Cardiac septum (tissue), 1 donor: Measurements from ENCODE around the gene LMBR1. TPM values are rescaled to one million over a fixed set of nuclear protein-coding genes. Genes with fewer than 3 reads are reported as not detected.
"Not testable (repeated sequence)": the region's sequence is repeated elsewhere in the genome, so short reads cannot be mapped to it uniquely, and the experiment has no call there.

Experiments used
- DNase-seq: peaks from one replicate; pipeline ENCODE4 v3.0.0-alpha.2; 2020; ENCODE audit warnings: low spot score
- intact Hi-C: fragments of 100-400 bp; cut with DNase I; formaldehyde crosslinking; loops from one replicate; pipeline ENCODE4 v1.14.0; 2022
- total RNA-seq: library from RNA; stranded (reverse); fragmentation: NEBNext Ultra II Directional; extraction: Animal tissue kit (Norgen Biotek cat#: 25700); gene quantifications from one replicate; pipeline ENCODE4 v1.2.1, GENCODE V29; 2021
- donor health status: DM: no; HTN: no; CAD: no.

The LMBR1 gene
- total RNA-seq, 1 donor from 2014 or later: 40.3 TPM

DNA sequence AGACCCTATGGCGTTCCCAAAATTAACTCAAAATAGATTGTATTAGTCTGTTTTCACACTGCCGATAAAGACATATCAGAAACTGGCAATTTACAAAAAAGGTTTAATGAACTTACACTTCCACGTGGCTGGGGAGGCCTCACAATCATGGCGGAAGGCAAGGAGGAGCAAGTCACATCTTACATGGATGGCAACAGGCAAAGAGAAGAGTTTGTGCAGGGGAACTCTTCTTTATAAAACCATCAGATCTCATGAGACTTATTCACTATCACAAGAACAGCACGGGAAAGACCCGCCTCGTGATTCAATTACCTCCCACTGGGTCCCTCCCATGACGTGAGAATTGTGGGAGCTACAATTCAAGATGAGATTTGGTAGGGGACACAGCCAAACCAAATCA is 32.9 kb downstream of the LMBR1 start:
- DNase-seq, intact Hi-C loops: not testable (repeated sequence)

DNA sequence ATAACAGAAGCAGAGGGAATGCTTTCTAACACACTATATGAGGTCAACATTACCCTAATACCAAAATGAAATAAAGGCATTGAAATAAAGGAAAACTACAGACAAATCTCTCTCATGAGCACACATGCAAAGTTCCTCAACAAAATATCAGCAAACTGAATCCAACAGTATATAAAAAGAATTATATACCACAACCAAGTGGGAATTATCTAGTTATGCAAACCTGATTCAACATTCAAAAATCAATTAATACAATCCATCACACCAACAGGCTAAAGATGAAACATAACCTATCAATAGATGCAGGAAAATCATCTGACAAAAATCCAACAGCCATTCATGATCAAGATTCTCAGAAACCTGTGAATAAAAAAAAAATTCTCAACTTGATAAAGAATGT is 34.5 kb downstream of the LMBR1 start:
- intact Hi-C loops: no loop called here
- DNase-seq: no peak

DNA sequence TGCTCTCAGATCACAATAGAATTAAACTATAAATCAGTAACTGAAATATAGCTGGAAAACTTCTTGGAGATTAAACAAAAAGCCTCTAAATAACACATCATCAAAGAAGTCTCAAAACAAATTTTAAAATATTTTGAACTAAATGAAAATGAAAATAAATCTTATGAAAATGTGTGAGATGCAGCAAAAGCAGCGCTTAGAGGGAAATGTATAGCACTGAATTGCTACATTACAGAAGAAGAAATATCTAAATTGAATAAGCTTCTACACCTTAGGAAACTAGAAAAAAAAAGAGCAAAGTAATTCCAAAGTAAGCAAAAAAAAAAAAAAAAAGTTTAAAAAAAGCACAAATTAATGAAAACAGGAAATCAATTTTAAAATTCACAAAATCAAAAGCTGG is 35.2 kb downstream of the LMBR1 start:
- intact Hi-C loops: no loop called here
- no peak for DNase-seq

DNA sequence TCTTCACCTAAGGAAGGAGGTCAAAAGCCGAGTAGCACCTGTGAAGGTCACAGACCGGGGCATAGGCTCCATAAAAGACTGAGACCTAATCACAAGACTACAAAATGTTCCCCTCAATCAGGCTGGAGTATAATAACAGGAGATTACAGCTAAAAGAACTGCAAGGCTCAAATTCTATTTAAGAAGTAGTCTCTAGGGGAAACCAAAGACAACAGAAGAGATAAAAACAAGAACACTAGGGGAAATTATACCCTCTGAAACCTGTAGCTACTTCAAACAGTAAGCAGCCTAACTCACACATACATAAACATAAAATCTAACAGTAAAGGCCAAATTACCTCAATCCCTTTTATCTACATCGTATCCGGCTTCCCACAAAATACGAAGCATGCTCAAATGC is 38.3 kb downstream of the LMBR1 start:
- no peak for DNase-seq
- intact Hi-C loops: no loop called here

DNA sequence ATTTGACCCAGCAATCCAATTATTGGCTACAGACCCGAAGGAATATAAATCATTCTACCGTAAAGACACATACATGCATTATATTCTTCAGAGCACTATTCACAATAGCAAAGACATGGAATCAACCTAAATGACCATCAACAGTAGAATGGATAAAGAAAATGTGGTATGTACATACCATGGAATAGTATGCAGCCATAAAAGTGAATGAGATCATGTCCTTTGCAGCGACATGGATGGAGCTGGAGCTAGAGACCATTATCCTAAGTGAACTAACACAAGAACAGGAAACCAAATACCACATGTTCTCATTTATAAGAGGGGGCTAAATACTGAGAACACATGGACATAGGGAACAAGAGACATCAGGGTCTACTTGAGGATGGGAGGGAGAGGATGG is 44.0 kb downstream of the LMBR1 start:
- DNase-seq: no peak
- intact Hi-C loops: no loop called here

DNA sequence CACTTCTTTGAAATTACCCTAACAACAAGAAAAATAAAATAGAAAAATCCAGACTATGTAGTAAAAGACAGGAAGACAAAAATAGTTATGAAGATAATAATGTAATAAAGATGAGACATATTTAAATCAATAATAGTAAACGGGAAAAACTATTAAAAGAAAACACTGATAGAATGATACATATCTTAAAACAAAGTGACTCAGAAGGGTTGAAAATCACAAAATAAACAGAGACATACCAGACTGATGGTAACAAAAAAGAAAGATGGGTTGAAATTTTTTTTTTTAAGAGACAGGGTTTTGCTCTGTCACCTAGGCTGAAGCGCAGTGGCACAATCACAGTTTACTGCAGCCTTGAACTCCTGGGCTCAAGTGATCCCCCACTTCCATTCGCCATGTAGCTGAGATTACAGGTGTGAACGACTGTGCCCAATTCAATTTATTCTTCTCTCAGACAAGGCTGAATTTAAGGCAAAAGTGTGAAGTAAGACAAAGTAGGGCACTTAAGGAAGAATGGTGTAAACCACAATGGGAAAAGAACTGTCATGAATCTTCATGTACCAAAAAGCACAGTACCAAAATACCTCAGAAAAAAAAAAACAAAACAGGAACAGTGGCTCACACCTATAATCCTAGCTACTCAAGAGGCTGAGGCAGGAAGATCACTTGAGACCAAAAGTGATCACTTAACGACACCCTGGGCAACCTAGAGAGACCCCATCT is 47.4 kb downstream of the LMBR1 start:
- no peak for DNase-seq
- intact Hi-C loops: no loop called here

DNA sequence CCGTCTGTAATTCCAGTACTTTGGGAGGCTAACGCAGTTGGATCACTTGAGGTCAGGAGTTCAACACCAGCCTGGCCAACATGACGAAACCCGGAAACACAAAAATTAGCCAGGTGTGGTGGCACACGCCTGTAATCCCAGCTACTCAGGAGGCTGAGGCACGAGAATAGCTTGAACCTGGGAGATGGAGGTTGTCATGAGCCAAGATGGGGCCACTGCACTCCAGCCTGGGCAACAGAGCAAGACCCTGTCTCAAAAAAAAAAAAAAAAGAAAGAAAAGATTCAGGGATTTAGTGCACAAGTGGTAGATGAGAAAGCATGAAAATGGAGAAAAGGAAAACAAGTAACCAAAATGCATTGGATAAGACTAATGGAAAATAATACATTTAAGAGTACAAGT is 49.4 kb downstream of the LMBR1 start:
- intact Hi-C loops, DNase-seq: not testable (repeated sequence)

DNA sequence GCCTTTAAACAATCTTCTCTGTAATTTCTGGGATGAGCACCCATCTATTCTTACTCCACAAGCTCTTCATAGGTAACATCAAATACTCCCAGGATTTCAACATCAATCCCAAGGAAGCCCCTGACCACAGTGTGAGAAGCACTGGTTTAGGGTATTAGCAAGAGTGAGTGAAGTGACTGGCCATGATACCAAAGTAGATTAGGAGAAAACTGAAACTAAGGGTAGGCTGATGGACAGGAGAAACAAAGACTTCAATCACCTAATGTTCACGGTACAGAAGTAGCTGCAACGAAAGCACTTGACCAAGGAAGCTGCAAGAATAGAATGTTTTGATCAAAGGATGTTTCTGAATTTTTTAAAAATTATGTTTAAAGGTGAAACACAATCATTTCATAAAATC is 49.8 kb downstream of the LMBR1 start:
- intact Hi-C loops: no loop called here
- DNase-seq: no peak

DNA sequence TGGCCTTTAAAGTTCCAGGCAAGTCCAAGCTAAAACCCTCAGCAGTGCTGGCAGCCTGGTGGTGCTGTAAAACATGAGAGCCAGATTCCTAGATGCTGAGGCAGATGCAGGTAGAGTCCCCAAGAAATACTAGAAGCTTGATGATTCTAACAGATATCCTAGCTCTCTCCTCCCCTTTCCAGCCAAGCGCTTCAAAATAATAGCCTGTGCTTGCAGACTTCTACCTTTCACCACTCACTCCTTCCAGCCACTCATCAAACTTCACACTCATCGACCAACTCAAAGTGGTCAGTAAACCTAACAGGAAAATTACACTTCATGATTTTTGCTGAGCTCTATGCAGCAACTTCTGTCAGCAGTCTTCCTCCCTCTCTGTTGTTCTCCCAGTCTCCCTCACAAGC is 50.2 kb downstream of the LMBR1 start:
- intact Hi-C loops: no loop called here
- no peak for DNase-seq

DNA sequence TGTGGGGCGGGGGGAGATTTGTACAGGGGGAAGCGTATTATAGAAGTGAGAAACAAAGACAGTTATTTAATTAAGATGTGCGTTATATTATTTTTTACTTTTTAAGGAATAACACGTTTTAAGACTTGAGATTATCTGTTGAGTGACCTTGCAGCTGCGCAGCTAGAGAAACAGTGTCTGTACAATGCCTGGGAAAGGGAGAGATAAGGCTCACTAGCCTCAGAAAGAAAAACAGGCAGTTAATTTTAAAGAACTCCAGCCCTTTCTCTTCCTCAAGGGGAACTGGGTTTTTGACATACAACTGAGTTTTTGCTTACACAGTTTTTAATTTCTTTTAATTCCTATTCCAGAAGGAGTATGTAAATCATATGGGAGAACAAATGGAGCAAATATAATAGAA is 50.7 kb downstream of the LMBR1 start:
- no peak for DNase-seq
- intact Hi-C loops: no loop called here

DNA sequence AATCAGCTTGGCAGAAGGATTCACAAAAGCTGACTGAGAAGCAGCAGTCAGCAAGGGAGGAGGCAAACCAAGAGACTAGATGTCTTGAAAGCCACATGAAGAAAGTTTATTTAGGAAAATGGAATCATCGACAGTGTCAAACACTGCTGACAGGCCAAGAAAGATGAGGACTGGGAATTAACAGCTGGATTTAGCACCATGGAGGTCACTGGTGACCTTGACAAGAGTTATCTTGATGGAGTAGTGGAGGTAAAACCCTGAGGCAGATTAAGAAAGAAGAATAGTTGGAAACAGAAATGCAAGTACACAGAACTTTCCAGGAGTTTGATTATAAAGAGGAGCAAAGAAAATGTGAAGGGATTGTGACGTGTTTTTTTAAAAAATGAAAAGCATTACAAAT is 51.5 kb downstream of the LMBR1 start:
- no peak for DNase-seq
- intact Hi-C loops: no loop called here

DNA sequence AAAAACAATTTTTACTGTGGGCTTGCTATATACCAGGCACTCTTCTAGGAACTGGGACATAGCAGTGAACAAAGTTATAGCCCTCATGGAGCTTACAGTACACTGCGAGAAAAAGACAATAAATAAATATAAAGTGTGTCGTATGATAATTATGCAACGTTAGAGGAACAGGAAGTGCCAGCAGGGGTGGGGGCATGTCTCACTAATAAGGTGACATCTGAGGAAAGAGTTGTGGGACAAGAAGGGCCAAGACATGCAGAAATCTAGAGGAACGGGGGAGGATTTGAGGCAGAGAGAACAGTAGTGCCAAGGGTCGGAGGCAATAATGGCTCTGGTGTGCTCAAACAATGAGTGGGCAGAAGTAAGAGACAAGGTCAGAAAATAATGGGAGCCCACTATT is 52.8 kb downstream of the LMBR1 start:
- intact Hi-C loops: no loop called here

DNA sequence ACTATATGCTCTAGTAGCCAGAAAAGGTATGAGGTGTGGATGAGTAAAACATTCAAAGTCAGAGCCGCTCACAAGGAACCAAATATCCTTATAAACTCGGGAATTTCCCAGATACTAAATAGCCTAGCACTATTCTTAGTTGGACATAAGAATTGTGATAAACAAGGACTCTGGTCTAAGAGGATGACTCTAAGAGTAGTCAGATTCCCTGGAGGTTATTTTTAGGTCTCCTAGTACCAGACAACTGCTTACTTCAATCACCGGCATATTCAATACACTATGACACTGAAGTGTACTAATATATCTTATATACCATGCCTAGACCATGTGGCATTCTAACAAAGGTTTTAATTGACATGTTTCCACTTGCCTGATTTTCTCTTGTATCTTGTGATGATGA is 56.5 kb downstream of the LMBR1 start:
- no peak for DNase-seq
- intact Hi-C loops: no loop called here

More for the DNA sequence above, 52.8 kb downstream of the LMBR1 start:
- no peak for DNase-seq

DNA sequence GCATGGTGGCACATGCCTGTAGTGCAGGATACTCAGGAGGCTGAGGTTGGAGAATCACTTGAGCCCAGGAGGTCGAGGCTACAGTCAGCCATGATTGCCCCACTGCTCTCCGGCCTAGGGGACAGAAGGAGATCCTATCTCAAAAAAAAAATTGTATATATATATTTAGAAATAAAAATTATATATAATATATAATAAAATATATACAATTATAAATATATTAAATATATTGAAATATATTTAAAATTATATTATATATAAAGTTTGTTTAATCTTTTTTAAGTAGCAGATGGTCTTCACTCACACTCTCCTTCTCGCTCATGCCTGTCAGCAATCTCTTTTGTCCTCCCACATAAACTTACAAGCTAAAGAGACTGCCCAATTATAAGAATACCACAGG is 58.5 kb downstream of the LMBR1 start:
- intact Hi-C loops: no loop called here
- no peak for DNase-seq

DNA sequence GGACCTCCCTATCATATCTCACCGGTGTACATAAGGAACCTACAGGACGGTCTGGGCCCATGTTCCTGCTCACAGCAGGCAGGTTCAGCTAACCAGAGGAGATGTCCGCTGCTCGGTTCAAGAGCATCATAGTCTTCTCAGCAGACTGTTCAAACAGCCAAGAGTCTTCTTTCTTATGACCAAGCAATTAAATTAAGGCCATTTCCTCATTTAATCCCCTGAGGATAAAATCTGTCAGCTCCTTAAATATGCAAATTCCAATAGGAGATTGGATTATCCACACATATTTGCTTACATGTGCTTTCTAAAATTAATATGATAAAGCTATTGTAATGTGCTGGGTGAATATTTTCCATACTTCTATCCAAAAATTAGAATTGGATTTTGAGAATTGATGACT is 59.7 kb downstream of the LMBR1 start:
- intact Hi-C loops: no loop called here
- DNase-seq: no peak

DNA sequence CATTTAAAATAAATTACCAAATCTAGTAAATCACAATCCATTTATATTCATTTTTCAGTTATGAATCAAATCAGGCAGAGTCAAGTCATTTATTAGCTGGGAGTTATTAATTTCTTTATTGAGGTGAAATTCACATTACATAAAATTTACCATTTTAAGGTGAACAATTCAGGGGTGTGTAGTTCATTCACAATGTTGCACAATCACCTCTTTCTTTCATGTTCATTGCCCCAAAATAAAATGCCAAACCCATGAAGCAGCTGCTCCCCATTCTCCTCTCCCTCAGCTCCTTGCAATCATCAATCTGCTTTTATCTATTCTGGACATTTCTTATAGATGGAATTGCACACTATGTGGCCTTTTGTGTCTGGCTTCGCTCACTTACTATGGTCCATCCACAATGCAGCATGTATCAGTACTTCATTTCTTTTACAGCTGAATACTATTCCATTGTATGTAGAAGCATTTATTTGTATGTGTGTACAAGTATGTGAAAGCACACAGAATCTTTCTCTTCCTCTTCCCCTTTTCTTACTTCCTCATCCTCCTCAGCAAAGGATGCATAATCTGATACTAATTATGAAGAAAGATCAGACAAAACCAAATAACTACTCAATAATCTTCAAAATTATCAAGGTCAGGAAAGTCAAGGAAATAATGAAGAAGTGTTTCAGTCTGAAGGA is 60.6 kb downstream of the LMBR1 start:
- intact Hi-C loops: no loop called here
- no peak for DNase-seq

DNA sequence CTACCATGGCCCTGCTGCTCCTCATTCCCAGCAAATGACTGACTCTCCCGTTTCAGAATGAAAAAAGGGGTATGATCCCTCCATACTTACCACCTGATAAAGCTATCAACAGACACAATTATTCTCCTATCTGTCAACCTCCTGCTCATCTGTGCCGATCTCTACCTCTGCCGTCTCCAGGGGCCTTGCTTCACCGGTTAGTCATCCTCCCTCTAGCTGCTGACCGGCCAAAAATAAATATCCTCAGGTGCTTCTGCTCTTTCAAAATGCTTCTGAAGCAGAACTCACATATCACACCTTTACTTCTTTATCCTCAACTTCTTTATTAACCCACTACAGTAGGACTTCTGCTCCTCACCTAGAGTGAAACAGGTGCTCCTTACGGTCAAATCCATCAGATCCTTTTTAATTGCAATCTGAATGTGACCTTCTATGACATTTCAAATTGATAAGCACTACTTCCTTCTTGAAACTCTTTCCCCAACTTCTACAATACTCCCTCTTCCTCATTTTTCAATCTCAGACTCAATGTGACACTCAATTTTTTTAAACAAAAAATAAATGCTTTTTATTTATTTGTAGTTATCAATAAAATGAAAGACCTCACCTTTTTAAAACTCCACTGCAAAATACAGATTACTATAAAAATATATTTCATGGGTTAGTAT is 63.2 kb downstream of the LMBR1 start:
- no peak for DNase-seq
- intact Hi-C loops: no loop called here

DNA sequence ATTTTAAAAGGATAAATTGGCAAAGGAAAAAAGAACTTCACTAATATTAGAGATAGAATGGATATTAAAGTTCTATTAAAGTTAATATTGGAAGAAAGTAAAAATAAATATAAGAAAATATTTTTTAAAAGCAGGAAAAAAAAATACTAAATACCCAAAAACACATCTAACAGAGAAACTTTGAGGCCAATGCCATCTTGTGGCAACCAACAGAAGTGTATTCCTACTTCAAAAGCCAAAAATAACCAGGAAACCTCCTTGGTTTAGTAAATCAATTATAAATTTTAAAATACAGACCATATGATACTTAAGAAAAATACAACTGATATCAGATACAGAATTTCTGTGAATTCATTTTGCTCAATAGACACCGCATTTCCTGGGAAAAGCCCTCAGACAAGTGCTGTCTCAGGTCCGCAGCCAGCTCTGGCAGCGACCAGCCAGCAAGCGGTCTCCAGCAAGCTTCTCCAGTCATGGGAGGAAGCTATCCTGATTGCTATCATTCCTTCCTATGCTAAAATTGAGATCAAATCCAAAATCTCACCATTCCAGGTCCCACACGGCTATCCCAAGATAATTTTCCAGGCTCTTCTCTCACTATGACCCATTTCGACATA is 65.3 kb downstream of the LMBR1 start:
- intact Hi-C loops: no loop called here
- no peak for DNase-seq

DNA sequence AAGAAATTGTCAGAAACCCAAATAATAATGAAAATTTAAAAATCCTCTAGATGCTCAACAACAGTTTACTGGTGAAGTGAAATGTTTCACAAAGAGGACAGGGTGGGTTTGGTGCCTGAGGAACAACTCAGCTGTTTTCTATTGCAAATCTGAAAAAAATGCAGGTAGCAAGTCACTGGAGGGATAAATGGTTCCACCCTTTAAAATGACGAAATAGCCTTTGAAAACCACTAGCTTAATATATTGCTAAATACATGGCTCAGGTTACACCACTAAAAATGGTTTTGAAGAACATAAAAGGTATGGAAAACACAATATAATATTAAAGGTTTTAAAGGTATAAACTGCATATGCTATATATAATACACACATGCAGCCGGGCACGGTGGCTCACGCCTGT is 69.5 kb downstream of the LMBR1 start:
- no peak for DNase-seq
- intact Hi-C loops: no loop called here

DNA sequence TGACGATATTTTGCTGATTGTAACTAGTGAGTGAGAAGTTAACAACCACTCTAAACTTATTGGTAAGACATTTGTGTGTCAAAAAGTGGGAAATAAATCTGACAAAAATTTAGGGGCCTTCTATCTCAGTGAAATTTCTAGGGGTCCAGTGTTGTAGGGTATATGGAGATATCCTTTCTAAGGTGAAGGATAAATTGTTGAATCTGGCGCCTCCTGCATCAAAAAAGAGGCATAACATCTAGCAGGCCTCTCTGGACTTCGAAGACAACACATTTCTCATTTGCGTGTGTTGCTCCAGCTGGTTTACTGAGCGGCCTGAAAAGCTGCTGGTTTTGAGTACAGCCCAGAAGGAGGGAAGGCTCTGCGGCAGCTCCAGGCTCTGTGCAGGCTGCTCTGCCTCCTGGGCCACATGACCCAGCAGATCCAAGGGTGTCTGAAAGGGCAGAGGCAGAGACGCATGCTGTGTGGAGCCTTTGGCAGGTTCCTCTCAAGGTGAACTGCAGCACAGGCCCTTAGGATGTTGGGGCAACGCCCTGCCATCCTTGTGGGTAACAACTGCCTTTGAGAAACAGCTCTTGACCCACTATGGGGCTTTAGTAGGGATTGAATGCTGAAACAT is 72.4 kb downstream of the LMBR1 start:
- intact Hi-C loops: no loop called here

More for the DNA sequence above, 72.4 kb downstream of the LMBR1 start:
- DNase-seq: no peak
